WTC11 (cell line): Measurements from ENCODE around the gene CNIH3. TPM values are rescaled to one million over a fixed set of nuclear protein-coding genes. Genes with fewer than 3 reads are reported as not detected.

Experiments used
- ATAC-seq: fragments of 200-7000 bp; cut with Tn5 transposase; 2 replicates; pipeline ENCODE4 v1.10.0; 2021; ENCODE audit warnings: mild to moderate bottlenecking, moderate library complexity
- CTCF ChIA-PET: fragments of 300-600 bp; sonication (Branson Sonifier 250); formaldehyde crosslinking; loops from one replicate; lab custom pipeline; 2021; ENCODE audit warnings: antibody characterized with exemption; lab: Charles Lee
- POLR2A ChIA-PET: fragments of 350-600 bp; sonication (Branson Sonifier 250); formaldehyde crosslinking; loops from one replicate; lab custom pipeline; 2021; ENCODE audit warnings: antibody characterized with exemption; lab: Charles Lee
- DNase-seq: peaks from one replicate; pipeline ENCODE4 v3.0.0; 2021; ENCODE audit warnings: low spot score
- H3K27ac Mint-ChIP-seq: 2 replicates; pipeline ENCODE4 v1.8.0; 2021; ENCODE audit warnings: mixed read lengths
- H3K27me3 Mint-ChIP-seq: 2 replicates; pipeline ENCODE4 v1.8.0; 2021; ENCODE audit warnings: low read depth, mild to moderate bottlenecking, moderate library complexity, mixed read lengths
- H3K36me3 Mint-ChIP-seq: 2 replicates; pipeline ENCODE4 v1.8.0; 2021; ENCODE audit warnings: mixed read lengths
- H3K4me1 Mint-ChIP-seq: 2 replicates; pipeline ENCODE4 v1.8.0; 2022; ENCODE audit warnings: mixed read lengths
- H3K4me3 Mint-ChIP-seq: 2 replicates; pipeline ENCODE4 v1.8.0; 2021; ENCODE audit warnings: mild to moderate bottlenecking, moderate library complexity, mixed read lengths
- H3K9me3 Mint-ChIP-seq: 2 replicates; pipeline ENCODE4 v1.8.0; 2021; ENCODE audit warnings: mixed read lengths
- ATF2 ChIP-seq: sonication (generic); formaldehyde crosslinking; IDR thresholded peaks from 2 replicates; pipeline ENCODE4 v1.8.1; 2022; ENCODE audit warnings: low read depth, missing genetic modification reagents, borderline replicate concordance
- CTCF ChIP-seq: fragments of 200-600 bp; IDR thresholded peaks from 2 replicates; pipeline ENCODE4 v1.8.0; 2022; ENCODE audit warnings: antibody characterized with exemption
- FOXP4 ChIP-seq: sonication (generic); formaldehyde crosslinking; IDR thresholded peaks from 2 replicates; pipeline ENCODE4 v1.8.0; 2022; ENCODE audit warnings: mild to moderate bottlenecking, missing genetic modification reagents
- GRHL2 ChIP-seq: fragments of 250-450 bp; sonication (Bioruptor Pico); IDR thresholded peaks from 2 replicates; pipeline ENCODE4 v1.8.0; 2022; ENCODE audit warnings: mild to moderate bottlenecking, moderate library complexity; ENCODE audit not compliant: insufficient replicate concordance, severe bottlenecking
- NFATC4 ChIP-seq: fragments of 250-450 bp; sonication (Bioruptor Pico); IDR thresholded peaks from 2 replicates; pipeline ENCODE4 v1.9.0; 2021; ENCODE audit warnings: mild to moderate bottlenecking
- NR3C1 ChIP-seq: sonication (generic); formaldehyde crosslinking; conservative IDR thresholded peaks from 2 replicates; pipeline ENCODE4 v1.8.1; 2023; ENCODE audit warnings: low read depth, mild to moderate bottlenecking, missing genetic modification reagents
- OVOL2 ChIP-seq: fragments of 250-450 bp; sonication (Bioruptor Pico); IDR thresholded peaks from 2 replicates; pipeline ENCODE4 v1.9.0; 2021; ENCODE audit warnings: mild to moderate bottlenecking, borderline replicate concordance
- PREB ChIP-seq: sonication (generic); formaldehyde crosslinking; IDR thresholded peaks from 2 replicates; pipeline ENCODE4 v1.8.1; 2022; ENCODE audit warnings: mild to moderate bottlenecking, missing genetic modification reagents, moderate library complexity, borderline replicate concordance
- STAT6 ChIP-seq: sonication (generic); formaldehyde crosslinking; conservative IDR thresholded peaks from 2 replicates; pipeline ENCODE4 v1.8.1; 2023; ENCODE audit warnings: mild to moderate bottlenecking, low read depth, missing genetic modification reagents, moderate library complexity
- ZBTB43 ChIP-seq: sonication (generic); formaldehyde crosslinking; IDR thresholded peaks from 2 replicates; pipeline ENCODE4 v1.8.1; 2023; ENCODE audit warnings: mild to moderate bottlenecking, missing genetic modification reagents
- ZNF121 ChIP-seq: sonication (generic); formaldehyde crosslinking; IDR thresholded peaks from 2 replicates; pipeline ENCODE4 v1.8.0; 2023; ENCODE audit warnings: missing genetic modification reagents
- ZNF219 ChIP-seq: sonication (generic); formaldehyde crosslinking; IDR thresholded peaks from 2 replicates; pipeline ENCODE4 v1.8.0; 2023; ENCODE audit warnings: missing genetic modification reagents, mild to moderate bottlenecking, borderline replicate concordance
- ZSCAN18 ChIP-seq: fragments of 250-450 bp; sonication (Bioruptor Pico); IDR thresholded peaks from 2 replicates; pipeline ENCODE4 v2.1.2; 2022; ENCODE audit warnings: mild to moderate bottlenecking, moderate library complexity
- total RNA-seq: library from RNA; stranded (reverse); gene quantifications from 3 replicates; pipeline ENCODE4 v1.2.3, GENCODE V29; 2021
- TF ChIP-seq, protein P1 (sequence below): sonication (generic); formaldehyde crosslinking; IDR thresholded peaks from 2 replicates; pipeline ENCODE4 v1.8.0; 2022; ENCODE audit warnings: mild to moderate bottlenecking, missing genetic modification reagents
- TF ChIP-seq, protein P2 (sequence below): fragments of 250-450 bp; sonication (Bioruptor Pico); IDR thresholded peaks from 2 replicates; pipeline ENCODE4 v1.8.0; 2021; ENCODE audit warnings: mild to moderate bottlenecking

CNIH3 gene
- total RNA-seq, 1 experiment from 2014 or later: 8.1 TPM

DNA sequence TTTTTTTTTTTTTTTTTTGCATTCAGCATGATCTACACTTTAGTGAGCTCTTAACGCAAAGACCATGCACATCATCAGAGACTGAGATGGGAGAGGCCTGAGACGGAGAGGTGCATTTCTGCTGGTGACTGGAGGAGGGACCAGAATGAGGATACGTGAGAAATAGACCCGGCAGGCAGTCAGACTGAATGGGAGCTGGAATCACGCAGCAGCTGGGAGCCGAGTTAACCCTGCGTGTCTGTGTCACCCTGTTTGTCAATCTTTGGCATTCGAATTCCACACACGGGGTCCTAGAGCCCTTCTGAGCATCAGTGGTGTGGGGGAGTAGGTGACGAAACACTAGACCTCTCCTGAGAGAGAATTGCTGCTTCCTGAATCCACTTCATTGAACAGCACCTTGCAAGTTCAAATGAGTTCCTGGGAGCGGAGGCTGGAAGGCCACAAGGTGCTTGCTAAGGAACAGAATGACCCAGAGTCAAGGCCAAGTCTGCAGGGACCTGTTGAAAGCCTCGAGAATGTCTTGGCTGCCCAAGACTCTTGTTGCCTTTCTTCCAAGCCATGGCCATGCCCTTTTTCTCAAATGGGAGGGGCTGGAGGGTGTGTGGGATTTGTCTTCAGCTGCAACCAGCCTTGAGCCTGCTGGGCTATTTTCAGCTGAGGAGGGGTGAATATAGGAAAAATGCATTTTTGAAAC, 123.3 kb downstream of the CNIH3 start (continued):
- TF ChIP-seq PREB (CRISPR knock-in tag) (no peak), OVOL2 (CRISPR knock-in tag) (no peak), ZNF121 (CRISPR knock-in tag) (no peak), ATF2 (CRISPR knock-in tag) (no peak)

DNA sequence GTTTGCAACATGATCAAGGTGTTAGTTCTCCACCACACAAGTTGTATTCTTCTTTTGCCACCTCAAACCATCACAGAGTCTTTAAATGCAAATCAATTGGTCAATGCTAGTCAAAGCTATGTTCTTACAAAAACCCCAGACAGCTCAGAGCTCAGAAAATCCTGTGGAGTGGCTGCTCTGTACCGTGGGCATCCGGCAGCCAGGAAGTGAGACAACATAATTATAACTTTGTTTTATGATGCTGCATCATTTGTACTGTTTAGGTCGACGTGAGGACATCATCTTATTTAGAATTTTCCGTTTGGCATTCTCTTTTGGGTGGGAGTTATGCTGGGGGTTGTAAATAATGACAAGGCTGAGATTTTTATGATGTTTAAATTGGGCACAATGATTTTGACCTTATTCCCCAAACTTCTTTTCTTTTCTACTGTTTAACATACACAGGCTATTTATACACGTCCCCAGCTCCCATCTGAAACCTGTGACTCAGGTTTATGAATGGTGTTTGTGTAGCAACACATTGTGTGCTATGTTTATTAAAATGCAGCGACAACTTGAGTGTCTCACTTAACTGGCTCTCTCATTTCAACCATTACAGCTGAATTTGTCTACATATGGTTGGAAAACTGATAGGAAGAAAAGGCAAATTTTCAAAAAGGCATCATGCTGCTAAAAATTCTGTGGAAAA, 124.0 kb downstream of the CNIH3 start:
- Mint-ChIP-seq H3K4me1 (peaks cover 50% of the 10 kb centered on the region), H3K4me3 (no peak overlapping the region), H3K27me3 (no peaks in the 10 kb centered on the region), H3K36me3 (no peaks in the 10 kb centered on the region), H3K9me3 (no peaks in the 10 kb centered on the region), H3K27ac (no peak overlapping the region)
- no peak for DNase-seq
- ChIA-PET CTCF (interaction anchor here (0.8 to 1.4 kb wide), 3 partner anchors 8 to 183 kb away, joined by 3 to 7 read pairs (median 7); no protein-coding TSS in a partner anchor), POLR2A (no interaction called here)
- ATAC-seq: no peak
- no peak for TF ChIP-seq NR3C1
- TF ChIP-seq, protein P1, sequence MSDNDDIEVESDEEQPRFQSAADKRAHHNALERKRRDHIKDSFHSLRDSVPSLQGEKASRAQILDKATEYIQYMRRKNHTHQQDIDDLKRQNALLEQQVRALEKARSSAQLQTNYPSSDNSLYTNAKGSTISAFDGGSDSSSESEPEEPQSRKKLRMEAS (CRISPR knock-in tag): no peak
- TF ChIP-seq, protein P2, sequence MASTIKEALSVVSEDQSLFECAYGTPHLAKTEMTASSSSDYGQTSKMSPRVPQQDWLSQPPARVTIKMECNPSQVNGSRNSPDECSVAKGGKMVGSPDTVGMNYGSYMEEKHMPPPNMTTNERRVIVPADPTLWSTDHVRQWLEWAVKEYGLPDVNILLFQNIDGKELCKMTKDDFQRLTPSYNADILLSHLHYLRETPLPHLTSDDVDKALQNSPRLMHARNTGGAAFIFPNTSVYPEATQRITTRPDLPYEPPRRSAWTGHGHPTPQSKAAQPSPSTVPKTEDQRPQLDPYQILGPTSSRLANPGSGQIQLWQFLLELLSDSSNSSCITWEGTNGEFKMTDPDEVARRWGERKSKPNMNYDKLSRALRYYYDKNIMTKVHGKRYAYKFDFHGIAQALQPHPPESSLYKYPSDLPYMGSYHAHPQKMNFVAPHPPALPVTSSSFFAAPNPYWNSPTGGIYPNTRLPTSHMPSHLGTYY (CRISPR knock-in tag): no peak
- no peak for TF ChIP-seq ZNF219
- no peak for TF ChIP-seq ZBTB43
- TF ChIP-seq CTCF: no peak
- no peak for TF ChIP-seq STAT6
- no peak for TF ChIP-seq NFATC4 (CRISPR knock-in tag)
- TF ChIP-seq ZSCAN18: no peak
- no peak for TF ChIP-seq FOXP4 (CRISPR knock-in tag)
- no peak for TF ChIP-seq GRHL2
